ENCODE results near the gene FLNB.
A peak's percentile ranks its signal among the peaks of the same experiment; 100 is the strongest.

Gene FLNB

DNA sequence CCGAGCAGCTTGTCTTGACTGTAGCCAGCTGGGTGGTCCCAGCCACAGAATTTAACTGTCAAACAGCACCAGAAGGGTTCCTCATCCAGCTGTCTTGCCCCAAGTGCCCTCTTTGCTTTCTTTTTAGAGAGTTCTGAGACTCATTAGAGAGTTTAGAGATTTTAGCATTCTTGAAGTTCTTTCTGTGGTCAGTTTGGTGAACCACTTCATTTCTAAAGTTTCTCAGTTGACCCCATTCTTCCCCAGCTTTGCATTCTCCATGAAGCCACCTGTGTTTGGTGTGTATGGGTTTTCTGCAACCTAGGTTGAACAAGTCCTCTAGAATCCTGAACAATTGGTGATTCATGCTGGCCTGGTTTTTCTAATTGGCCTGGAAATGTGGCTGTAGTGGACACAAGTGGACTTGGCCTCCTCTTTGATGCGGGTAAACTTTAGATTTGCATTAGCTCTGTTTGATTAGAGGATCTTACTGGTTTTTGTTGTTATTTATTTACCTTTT is 33.7 kb downstream of the FLNB start:
- DNase-seq (ENCODE audit: low spot score): peak; percentile 51

DNA sequence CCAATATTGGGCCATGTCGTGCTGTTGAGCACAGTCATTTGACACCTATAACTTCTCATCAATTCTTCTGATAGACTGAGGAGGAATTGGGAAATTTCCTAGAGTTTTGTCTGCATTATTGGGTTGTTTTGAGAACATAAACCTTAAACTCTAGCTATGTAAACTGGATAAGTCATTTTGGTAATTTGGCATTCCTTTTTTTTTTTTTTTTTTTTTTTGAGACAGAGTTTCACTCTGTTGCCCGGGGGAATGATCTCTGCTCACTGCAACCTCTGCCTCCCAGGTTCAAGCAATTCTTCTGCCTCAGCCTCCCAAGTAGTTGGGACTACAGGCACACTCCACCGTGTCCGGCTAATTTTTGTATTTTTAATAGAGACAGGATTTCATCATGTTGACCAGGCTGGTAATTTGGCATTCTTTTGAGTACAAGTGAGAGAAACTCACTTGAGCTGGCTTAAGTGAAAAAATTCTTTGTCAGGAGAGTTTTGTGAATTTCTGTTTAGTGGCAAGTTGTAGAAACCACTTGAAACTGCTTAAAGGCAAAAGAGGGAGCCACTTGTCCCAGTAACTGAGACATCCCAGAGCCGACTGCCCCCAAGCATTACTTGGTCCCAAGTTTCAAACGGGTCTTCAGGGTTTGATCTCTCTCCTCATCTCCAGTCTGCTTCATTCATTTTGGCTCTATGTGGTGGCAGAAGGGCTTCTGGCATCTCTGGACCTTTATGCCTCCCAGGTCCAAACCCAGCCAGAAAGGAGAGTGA is 34.9 kb downstream of the FLNB start:
- no peak for TF ChIP-seq CTCF (IDR thresholded peaks at IDR 0.05; ENCODE audit: extremely low read depth, insufficient read depth, missing control alignments)
- in situ Hi-C loops (cut with MboI; ENCODE audit: low pct_unique_long_range_greater_than_20kb, low sequenced_read_pairs, unreplicated experiment): no loop called here
- DNase-seq (ENCODE audit: low spot score): no peak

More for the DNA sequence above, 33.7 kb downstream of the FLNB start:
- no peak for TF ChIP-seq CTCF (IDR thresholded peaks at IDR 0.05; ENCODE audit: extremely low read depth, insufficient read depth, missing control alignments)
- in situ Hi-C loops (cut with MboI; ENCODE audit: low pct_unique_long_range_greater_than_20kb, low sequenced_read_pairs, unreplicated experiment): no loop called here

DNA sequence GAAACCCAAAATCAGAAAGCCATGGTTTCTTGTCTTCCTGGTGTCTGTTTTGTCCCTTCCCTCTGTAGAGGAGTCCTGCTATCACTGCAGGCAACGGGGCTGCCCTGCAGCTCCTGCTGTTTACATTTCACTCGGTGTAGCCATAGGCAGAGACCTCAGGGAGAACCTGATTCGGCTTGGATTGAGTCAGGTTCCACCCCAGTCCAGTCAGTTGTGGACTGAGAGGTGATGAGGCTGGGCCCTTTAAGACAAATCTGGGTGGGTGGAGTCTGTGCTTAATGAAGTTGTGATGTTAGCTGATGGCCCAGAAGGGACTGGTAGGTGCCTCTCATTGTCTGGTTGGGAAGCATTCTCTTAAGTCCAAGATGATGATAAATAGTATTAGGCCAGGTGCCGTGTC is 35.7 kb downstream of the FLNB start:
- in situ Hi-C loops (cut with MboI; ENCODE audit: low pct_unique_long_range_greater_than_20kb, low sequenced_read_pairs, unreplicated experiment): no loop called here
- DNase-seq (ENCODE audit: low spot score): no peak
- no peak for TF ChIP-seq CTCF (IDR thresholded peaks at IDR 0.05; ENCODE audit: extremely low read depth, insufficient read depth, missing control alignments)

- no peak for DNase-seq (ENCODE audit: low spot score)
- TF ChIP-seq CTCF (IDR thresholded peaks at IDR 0.05; ENCODE audit: extremely low read depth, insufficient read depth, missing control alignments): no peak
- in situ Hi-C loops (cut with MboI; ENCODE audit: low pct_unique_long_range_greater_than_20kb, low sequenced_read_pairs, unreplicated experiment): no loop called here
Observed at GRCh38 chr3:58044691-58045483, 36.7 kb downstream of the FLNB start.

DNA sequence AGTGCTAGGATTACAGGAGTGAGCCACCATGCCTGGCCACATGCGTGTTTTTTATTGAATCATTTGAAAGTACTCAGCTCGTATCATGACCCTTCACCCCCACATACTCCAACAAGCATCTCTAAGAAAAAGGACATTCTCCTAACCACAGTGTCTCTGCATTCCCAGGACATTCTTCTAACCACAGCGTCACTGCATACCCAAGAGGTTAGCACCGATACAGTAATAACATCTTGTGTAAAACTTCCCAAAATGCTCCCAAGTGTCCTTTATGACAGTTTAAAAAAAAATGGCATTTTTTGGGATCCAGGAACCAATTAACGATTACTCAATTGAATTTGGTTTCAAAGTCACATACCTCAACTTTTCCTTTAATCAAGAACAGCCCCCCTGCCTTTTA is 39.6 kb downstream of the FLNB start:
- DNase-seq (ENCODE audit: low spot score): no peak
- in situ Hi-C loops (cut with MboI; ENCODE audit: low pct_unique_long_range_greater_than_20kb, low sequenced_read_pairs, unreplicated experiment): no loop called here
- TF ChIP-seq CTCF (IDR thresholded peaks at IDR 0.05; ENCODE audit: extremely low read depth, insufficient read depth, missing control alignments): no peak

DNA sequence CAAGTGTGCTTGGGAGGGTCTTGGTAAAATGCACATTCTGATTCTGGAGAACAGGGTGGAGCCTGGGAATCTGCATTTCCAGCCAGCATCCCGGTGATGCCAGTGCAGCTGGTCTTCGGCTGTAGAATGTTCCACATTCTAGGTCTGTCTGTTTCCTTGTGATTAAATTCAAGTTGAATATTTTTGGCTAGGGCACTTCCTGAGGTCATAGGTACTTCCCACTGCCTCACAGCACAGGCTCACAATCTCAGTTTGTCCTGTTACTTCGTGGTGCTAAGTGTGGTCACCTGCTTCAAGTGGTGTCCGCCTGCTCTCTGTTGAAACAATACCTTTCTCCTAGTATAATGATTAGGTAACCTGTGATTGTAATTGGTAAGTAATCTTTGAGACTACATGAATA is 40.1 kb downstream of the FLNB start:
- no peak for TF ChIP-seq CTCF (IDR thresholded peaks at IDR 0.05; ENCODE audit: extremely low read depth, insufficient read depth, missing control alignments)
- no peak for DNase-seq (ENCODE audit: low spot score)
- in situ Hi-C loops (cut with MboI; ENCODE audit: low pct_unique_long_range_greater_than_20kb, low sequenced_read_pairs, unreplicated experiment): no loop called here
